HT1080 (cell line): Measurements from ENCODE around the gene CEP170. TPM values are rescaled to one million over a fixed set of nuclear protein-coding genes. Genes with fewer than 3 reads are reported as not detected.

ENCODE experiments used
- small RNA-seq: library from RNA; depleted of rRNA; stranded (forward); fragments of <200 nt; gene quantifications from one replicate; pipeline ENCODE3, GENCODE V24; 2014
- total RNA-seq: library from RNA; depleted of rRNA; stranded (reverse); fragments of >200 nt; shearing (Covaris generic); gene quantifications from 2 replicates; pipeline ENCODE4 v1.2.3, GENCODE V29; 2014; rRNA removed

The CEP170 gene
- total RNA-seq, 1 experiment from 2014 or later, result 125 TPM

Small RNA genes within 50 kb of the gene (small RNA-seq; reads per million reads assigned to genes)
- gene RNU6-747P, result not detected

Other genes starting within 250 kb of the CEP170 start
- 31.6 and 39.9 TPM in 2 replicates for gene SDCCAG8, start 760 bp upstream of the CEP170 start, total RNA-seq